Glutamatergic neuron (in vitro differentiated cells): Measurements from ENCODE around the gene BAIAP2. TPM values are rescaled to one million over a fixed set of nuclear protein-coding genes. Genes with fewer than 3 reads are reported as not detected.

Source experiments
- DNase-seq: peaks from one replicate; pipeline ENCODE4 v3.0.0; 2022
- H3K27ac Mint-ChIP-seq: one replicate; pipeline ENCODE4 v1.8.0; 2020; ENCODE audit warnings: mild to moderate bottlenecking, mixed read lengths, inconsistent platforms; ENCODE audit not compliant: unreplicated experiment
- H3K27me3 Mint-ChIP-seq: one replicate; pipeline ENCODE4 v1.8.0; 2020; ENCODE audit warnings: mild to moderate bottlenecking, moderate library complexity, mixed read lengths, inconsistent platforms; ENCODE audit not compliant: unreplicated experiment
- H3K36me3 Mint-ChIP-seq: one replicate; pipeline ENCODE4 v1.8.0; 2020; ENCODE audit warnings: mild to moderate bottlenecking, mixed read lengths, inconsistent platforms; ENCODE audit not compliant: unreplicated experiment
- H3K4me1 Mint-ChIP-seq: one replicate; pipeline ENCODE4 v1.8.0; 2020; ENCODE audit warnings: mild to moderate bottlenecking, low read depth, mixed read lengths, inconsistent platforms; ENCODE audit not compliant: unreplicated experiment
- H3K4me3 Mint-ChIP-seq: one replicate; pipeline ENCODE4 v1.8.0; 2020; ENCODE audit warnings: mild to moderate bottlenecking, mixed read lengths, inconsistent platforms; ENCODE audit not compliant: unreplicated experiment
- H3K9me3 Mint-ChIP-seq: one replicate; pipeline ENCODE4 v1.8.0; 2020; ENCODE audit warnings: mild to moderate bottlenecking, moderate library complexity, mixed read lengths, inconsistent platforms; ENCODE audit not compliant: unreplicated experiment
- CTCF ChIP-seq: fragments of 200-600 bp; sonication (generic); IDR thresholded peaks from one replicate; pipeline ENCODE4 v1.5.0; 2021; ENCODE audit not compliant: partially characterized antibody, unreplicated experiment
- microRNA-seq: library from miRNA; unstranded; fragments of <30 nt; microRNA quantifications from one replicate; pipeline ENCODE4, GENCODE V29; 2020; ENCODE audit not compliant: unreplicated experiment
- total RNA-seq: library from RNA; stranded (reverse); fragmentation: NEBNext Ultra II Directional; extraction: Animal tissue kit (Norgen Biotek cat#: 25700); gene quantifications from one replicate; pipeline ENCODE4 v1.2.1, GENCODE V29; 2021; ENCODE audit not compliant: unreplicated experiment

Gene BAIAP2
- total RNA-seq, 1 donor from 2014 or later = 252 TPM

GRCh38 chr17:81163703-81164370, 128.9 kb downstream of the BAIAP2 start:
- Mint-ChIP-seq H3K9me3 (peaks cover 2% of the 10 kb centered on the region), H3K4me1 (peaks cover 9% of the 10 kb centered on the region), H3K27me3 (no peaks in the 10 kb centered on the region), H3K4me3 (peak overlapping the region; percentile 61), H3K27ac (peak overlapping the region; percentile 82), H3K36me3 (no peaks in the 10 kb centered on the region)
- peak; percentile 25 for DNase-seq
- TF ChIP-seq CTCF = no peak

GRCh38 chr17:81164371-81165245, 129.7 kb downstream of the BAIAP2 start:
- no peak for TF ChIP-seq CTCF
- H3K27ac Mint-ChIP-seq = peak overlapping the region; percentile 82
- peaks cover 2% of the 10 kb centered on the region for H3K9me3 Mint-ChIP-seq
- H3K4me3 Mint-ChIP-seq = peak overlapping the region; percentile 61
- no peaks in the 10 kb centered on the region for H3K27me3 Mint-ChIP-seq
- H3K36me3 Mint-ChIP-seq = no peaks in the 10 kb centered on the region
- H3K4me1 Mint-ChIP-seq = peaks cover 9% of the 10 kb centered on the region
- DNase-seq = peak; percentile 74

- Mint-ChIP-seq H3K27ac (peak within 1 kb of the TSS; percentile 82), H3K27me3 (no peaks in the 10 kb centered on the region), H3K4me3 (peak within 1 kb of the TSS; percentile 61), H3K36me3 (no peaks in the 10 kb centered on the region), H3K9me3 (peaks cover 2% of the 10 kb centered on the region), H3K4me1 (peaks cover 9% of the 10 kb centered on the region)
- DNase-seq = peak; percentile 75
- no peak for TF ChIP-seq CTCF
Measured at GRCh38 chr17:81165246-81166032, 130.5 kb downstream of the BAIAP2 start, which contains the start of gene PVALEF. TSS of gene PVALEF (plus strand) at chr17:81165507. CDS start at chr17:81181227, 15,720 bp downstream.

- peak within 1 kb of the TSS; percentile 38 for H3K4me3 Mint-ChIP-seq
- no peak for TF ChIP-seq CTCF
- H3K4me1 Mint-ChIP-seq = peaks cover 9% of the 10 kb centered on the region
- H3K36me3 Mint-ChIP-seq = no peaks in the 10 kb centered on the region
- peaks cover 2% of the 10 kb centered on the region for H3K9me3 Mint-ChIP-seq
- H3K27ac Mint-ChIP-seq = peak within 1 kb of the TSS; percentile 68
- H3K27me3 Mint-ChIP-seq = no peaks in the 10 kb centered on the region
- DNase-seq = peak; percentile 30
Measured at GRCh38 chr17:81166033-81166492, 131.1 kb downstream of the BAIAP2 start, which contains the start of gene AATK. TSS of gene AATK (minus strand) at chr17:81166221. CDS start at chr17:81165992, 229 bp downstream.

Small RNA genes within 50 kb of the gene (microRNA-seq; reads per million reads assigned to microRNA genes)
- gene MIR1250 = 49.5 reads per million, percentile 68 among the genes with 10 or more reads in this experiment
- gene MIR3065 = not detected
- gene MIR338 = not detected
- 2.8 reads per million, percentile 20 among the genes with 10 or more reads in this experiment for gene MIR657

Other genes starting within 250 kb of the BAIAP2 start
- gene CHMP6, start 43.3 kb upstream of the BAIAP2 start, total RNA-seq = 24.3 TPM
- gene PVALEF, start 130.4 kb downstream of the BAIAP2 start, total RNA-seq = 0.29 TPM
- gene AATK, start 131.1 kb downstream of the BAIAP2 start, total RNA-seq = 27.0 TPM
- gene CEP131, start 187.8 kb downstream of the BAIAP2 start, total RNA-seq = 35.1 TPM
- gene TEPSIN, start 203.9 kb downstream of the BAIAP2 start, total RNA-seq = 85.7 TPM
- gene NDUFAF8, start 204.2 kb downstream of the BAIAP2 start, total RNA-seq = 31.5 TPM